HepG2 (cell line): ENCODE results near the gene PLCB1. TPM values are rescaled to one million over a fixed set of nuclear protein-coding genes. Genes with fewer than 3 reads are reported as not detected.

ENCODE experiments used
- ATAC-seq: fragments of 200-7000 bp; cut with Tn5 transposase; 3 replicates; pipeline ENCODE4 v1.9.1; 2020; ENCODE audit warnings: mild to moderate bottlenecking, moderate library complexity
- BruUV-seq: library from RNA; stranded (reverse); fragments of 400-500 nt; replicated peaks from 2 replicates; lab custom pipeline; 2021; lab: Mats Ljungman, UMichigan
- CTCF ChIA-PET: fragments of 300-600 bp; formaldehyde crosslinking; extraction: SDS; loops from one replicate; lab custom pipeline; 2021; ENCODE audit warnings: low total read pairs, inconsistent platforms, low intra/inter-chr PET ratio; lab: Yijun Ruan, JAX
- POLR2A ChIA-PET: fragments of 350-600 bp; sonication (Branson Sonifier 250); formaldehyde crosslinking; loops from one replicate; lab custom pipeline; 2020; ENCODE audit warnings: antibody characterized with exemption, inconsistent platforms; lab: Yijun Ruan, JAX
- DNase-seq: peaks from one replicate; pipeline ENCODE4 v3.0.0-alpha.2; 2015; ENCODE audit warnings: low spot score
- FAIRE-seq: peaks from 3 replicates; lab custom pipeline; 2011; peaks lifted over from hg19 to GRCh38; lab: Jason Lieb, UNC
- H2AFZ ChIP-seq: one replicate; pipeline ENCODE4 v1.6.1; 2011; ENCODE audit warnings: low read length, inconsistent platforms
- H3K27ac ChIP-seq: fragments of 300-600 bp; 3 replicates; pipeline ENCODE4 v1.8.0; 2011; ENCODE audit warnings: mixed run types, mild to moderate bottlenecking, mixed read lengths, low read length, inconsistent platforms; ENCODE audit not compliant: insufficient read depth; ENCODE audit errors: extremely low read length
- H3K27me3 ChIP-seq, 2 experiments: fragments of 200-600 bp in 1 of 2; 2 replicates in 1 of 2; 3 replicates in 1 of 2; pipeline versions ENCODE4 v1.6.0 to v1.8.0; 2011; ENCODE audit warnings: low read length in 2 of 2, mild to moderate bottlenecking in 2 of 2, moderate library complexity in 2 of 2, inconsistent platforms in 1 of 2; ENCODE audit not compliant: insufficient read depth in 2 of 2, control insufficient read depth in 1 of 2
- H3K36me3 ChIP-seq, 2 experiments: fragments of 200-600 bp in 1 of 2; replicated peaks in 1 of 2; 2 replicates in 1 of 2; 3 replicates in 1 of 2; pipeline versions ENCODE4 v1.5.1 to v1.8.0; 2011; ENCODE audit warnings: low read length in 2 of 2, inconsistent platforms in 1 of 2; ENCODE audit not compliant: insufficient read depth in 2 of 2, control insufficient read depth in 1 of 2
- H3K4me1 ChIP-seq: 2 replicates; pipeline ENCODE4 v1.5.1; 2012; ENCODE audit warnings: low read length, inconsistent platforms; ENCODE audit not compliant: insufficient read depth
- H3K4me2 ChIP-seq: 2 replicates; pipeline ENCODE4 v1.6.0; 2011; ENCODE audit warnings: low read depth, low read length, inconsistent platforms
- H3K4me3 ChIP-seq, 3 experiments: fragments of 200-600 bp in 1 of 3; sonication (generic), shearing (Covaris generic) in 1 of 3; replicated peaks in 1 of 3; 2 replicates each; pipeline ENCODE4 v1.5.1; 2011 to 2016; ENCODE audit warnings: low read length in 3 of 3, inconsistent platforms in 2 of 3, low read depth in 2 of 3, mild to moderate bottlenecking in 2 of 3, control low read depth in 1 of 3, mixed read lengths in 1 of 3; ENCODE audit not compliant: insufficient read depth in 1 of 3
- H3K79me2 ChIP-seq: one replicate; pipeline ENCODE4 v1.6.1; 2011; ENCODE audit warnings: low read length, inconsistent platforms; ENCODE audit not compliant: insufficient read depth
- H3K9ac ChIP-seq: 2 replicates; pipeline ENCODE4 v1.6.0; 2011; ENCODE audit warnings: mild to moderate bottlenecking, low read depth, low read length, inconsistent platforms; ENCODE audit not compliant: insufficient read depth
- H3K9me3 ChIP-seq: 2 replicates; pipeline ENCODE4 v1.5.1; 2012; ENCODE audit warnings: mild to moderate bottlenecking, low read length
- H4K20me1 ChIP-seq: 2 replicates; pipeline ENCODE4 v1.6.0; 2011; ENCODE audit warnings: inconsistent platforms, mild to moderate bottlenecking, low read length, moderate library complexity; ENCODE audit not compliant: insufficient read depth
- NFRKB ChIP-seq: fragments of 450-650 bp; IDR thresholded peaks from 2 replicates; pipeline ENCODE4 v1.6.1; 2017
- NR2C2 ChIP-seq: sonication (generic); formaldehyde crosslinking; IDR thresholded peaks from 2 replicates; pipeline ENCODE4 v1.4.0; 2020; ENCODE audit warnings: missing genetic modification reagents, mild to moderate bottlenecking, moderate library complexity, borderline replicate concordance
- REL ChIP-seq: sonication (generic); formaldehyde crosslinking; conservative IDR thresholded peaks from 2 replicates; pipeline ENCODE4 v1.8.0; 2022; ENCODE audit warnings: mild to moderate bottlenecking, missing genetic modification reagents, moderate library complexity
- TCF12 ChIP-seq, 2 experiments: fragments of 450-650 bp in 1 of 2; sonication (generic) in 1 of 2; formaldehyde crosslinking in 1 of 2; IDR thresholded peaks; 2 replicates each; pipeline versions ENCODE4 v1.6.1 to v1.8.0; 2017 to 2022; ENCODE audit warnings: antibody characterized with exemption in 1 of 2, mild to moderate bottlenecking in 1 of 2, missing genetic modification reagents in 1 of 2, moderate library complexity in 1 of 2
- ZC3H13 ChIP-seq: sonication (generic); formaldehyde crosslinking; IDR thresholded peaks from 2 replicates; pipeline ENCODE4 v1.8.1; 2023; ENCODE audit warnings: mild to moderate bottlenecking, missing genetic modification reagents, moderate library complexity
- ZFP90 ChIP-seq: sonication (generic); formaldehyde crosslinking; IDR thresholded peaks from 2 replicates; pipeline ENCODE4 v1.8.0; 2022; ENCODE audit warnings: missing genetic modification reagents, mild to moderate bottlenecking, inconsistent platforms, borderline replicate concordance
- ZNF431 ChIP-seq: sonication (generic); formaldehyde crosslinking; IDR thresholded peaks from 2 replicates; pipeline ENCODE4 v1.9.0; 2022; ENCODE audit warnings: missing genetic modification reagents, low read depth, mild to moderate bottlenecking, borderline replicate concordance
- ZNF468 ChIP-seq: sonication (generic); formaldehyde crosslinking; IDR thresholded peaks from 2 replicates; pipeline ENCODE4 v1.8.0; 2022; ENCODE audit warnings: mild to moderate bottlenecking, moderate library complexity, missing genetic modification reagents
- WGBS: methylation state at CpG from one replicate; pipeline ENCODE4 v1.1.6; 2017; ENCODE audit warnings: low lambda C conversion rate; 5-methylcytosine and 5-hydroxymethylcytosine counted together
- in situ Hi-C: cut with HindIII; loops from 2 replicates; pipeline ENCODE4 v1.10.0; 2017; ENCODE audit warnings: low pct_unique_long_range_greater_than_20kb; ENCODE audit not compliant: extremely low pct_ligation_motif_present
- intact Hi-C: fragments of 100-400 bp; cut with micrococcal nuclease; formaldehyde crosslinking; loops from one replicate; pipeline ENCODE4 v1.10.0; 2022; ENCODE audit not compliant: unreplicated experiment
- polyA plus RNA-seq, 8 experiments: library from polyadenylated mRNA; depleted of rRNA in 3 of 8; stranded (reverse) in 7 of 8; unstranded in 1 of 8; fragments of >200 nt; fragmentation: Illumina TruSeq in 4 of 8; extraction: Trizol in 4 of 8; gene quantifications; 2 replicates each; pipeline versions ENCODE4 v1.2.1 to v1.2.3, GENCODE V29; 2011 to 2016; ENCODE audit warnings: low read depth in 4 of 8, missing spikeins in 1 of 8, mixed read lengths in 1 of 8; ENCODE audit not compliant: insufficient read depth in 1 of 8
- total RNA-seq, 5 experiments: library from RNA; depleted of rRNA; stranded (reverse); fragments of >200 nt; fragmentation: Illumina TruSeq; extraction: Trizol; gene quantifications; 2 replicates each; pipeline ENCODE4 v1.2.3, GENCODE V29; 2016; ENCODE audit warnings: low read depth in 1 of 5
- TF ChIP-seq, protein P1 (sequence below): sonication (generic); formaldehyde crosslinking; IDR thresholded peaks from 2 replicates; pipeline ENCODE4 v1.8.0; 2022; ENCODE audit warnings: mild to moderate bottlenecking, missing genetic modification reagents, borderline replicate concordance
- TF ChIP-seq, protein P2 (sequence below): sonication (generic); formaldehyde crosslinking; conservative IDR thresholded peaks from 2 replicates; pipeline ENCODE4 v1.5.0; 2020; ENCODE audit warnings: missing genetic modification reagents
- TF ChIP-seq, protein P3 (sequence below): sonication (generic); formaldehyde crosslinking; IDR thresholded peaks from 2 replicates; pipeline ENCODE4 v1.8.1; 2023; ENCODE audit warnings: mild to moderate bottlenecking, missing genetic modification reagents, borderline replicate concordance
- TF ChIP-seq, protein P4 (sequence below): fragments of 450-650 bp; IDR thresholded peaks from 2 replicates; pipeline ENCODE4 v1.6.1; 2017; ENCODE audit warnings: mild to moderate bottlenecking

PLCB1 gene
- total and polyA plus RNA-seq, 2 of the 13 experiments (the other 11 are each of a cell fraction or from before 2014, with no cell fraction given) = 42.4 to 55.9 TPM

DNA sequence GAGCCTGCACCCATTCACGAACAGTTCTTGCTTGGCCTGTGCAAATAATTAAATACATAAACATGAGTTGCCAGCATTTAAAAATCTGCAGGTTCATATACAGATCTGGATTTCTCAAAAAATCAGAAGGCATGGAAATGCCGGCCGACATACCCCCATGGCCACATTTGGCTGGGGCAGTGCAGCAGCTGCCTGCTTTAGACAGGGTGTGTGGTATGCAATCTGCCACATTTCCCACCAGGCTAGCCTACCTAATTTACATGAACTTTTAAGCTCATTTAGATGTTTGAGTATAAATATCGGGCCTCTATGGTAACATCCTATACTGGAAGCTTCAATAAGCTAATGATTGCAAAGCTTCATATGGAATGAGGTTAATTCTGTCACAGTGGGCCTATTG lies 31.5 kb downstream of the PLCB1 start (continued):
- no peak for TF ChIP-seq ZNF431 (CRISPR knock-in tag)
- no peak for TF ChIP-seq REL

DNA sequence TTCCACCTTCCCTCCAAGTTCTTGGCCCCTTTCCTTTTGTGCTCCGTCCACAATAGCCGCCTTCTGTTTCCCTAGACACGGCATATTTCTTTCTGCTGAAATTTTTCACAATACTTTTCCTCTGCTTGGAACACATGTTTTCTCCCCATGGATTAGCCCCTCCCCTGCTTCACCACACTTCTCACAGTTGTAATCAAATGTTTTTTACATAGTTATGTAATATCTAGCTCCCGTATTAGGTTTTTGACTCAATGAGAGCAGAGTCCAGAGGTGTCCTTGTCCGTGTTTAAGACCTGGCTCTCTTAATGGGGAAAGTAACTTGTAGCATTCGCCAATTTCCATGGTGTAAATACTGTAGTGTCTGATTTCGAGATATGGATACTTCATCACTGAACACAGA lies 34.7 kb downstream of the PLCB1 start:
- TF ChIP-seq NR2C2 (CRISPR knock-in tag) = no peak
- TF ChIP-seq ZNF468 (CRISPR knock-in tag) = no peak
- no peak for TF ChIP-seq TCF12 (IDR thresholded peaks at IDR 0.05)
- TF ChIP-seq TCF12 (CRISPR knock-in tag; IDR thresholded peaks at IDR 0.05) = no peak
- TF ChIP-seq, protein P1, sequence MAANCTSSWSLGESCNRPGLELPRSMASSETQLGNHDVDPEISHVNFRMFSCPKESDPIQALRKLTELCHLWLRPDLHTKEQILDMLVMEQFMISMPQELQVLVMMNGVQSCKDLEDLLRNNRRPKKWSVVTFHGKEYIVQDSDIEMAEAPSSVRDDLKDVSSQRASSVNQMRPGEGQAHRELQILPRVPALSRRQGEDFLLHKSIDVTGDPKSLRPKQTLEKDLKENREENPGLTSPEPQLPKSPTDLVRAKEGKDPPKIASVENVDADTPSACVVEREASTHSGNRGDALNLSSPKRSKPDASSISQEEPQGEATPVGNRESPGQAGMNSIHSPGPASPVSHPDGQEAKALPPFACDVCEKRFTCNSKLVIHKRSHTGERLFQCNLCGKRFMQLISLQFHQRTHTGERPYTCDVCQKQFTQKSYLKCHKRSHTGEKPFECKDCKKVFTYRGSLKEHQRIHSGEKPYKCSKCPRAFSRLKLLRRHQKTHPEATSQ = no peak
- TF ChIP-seq, protein P2, sequence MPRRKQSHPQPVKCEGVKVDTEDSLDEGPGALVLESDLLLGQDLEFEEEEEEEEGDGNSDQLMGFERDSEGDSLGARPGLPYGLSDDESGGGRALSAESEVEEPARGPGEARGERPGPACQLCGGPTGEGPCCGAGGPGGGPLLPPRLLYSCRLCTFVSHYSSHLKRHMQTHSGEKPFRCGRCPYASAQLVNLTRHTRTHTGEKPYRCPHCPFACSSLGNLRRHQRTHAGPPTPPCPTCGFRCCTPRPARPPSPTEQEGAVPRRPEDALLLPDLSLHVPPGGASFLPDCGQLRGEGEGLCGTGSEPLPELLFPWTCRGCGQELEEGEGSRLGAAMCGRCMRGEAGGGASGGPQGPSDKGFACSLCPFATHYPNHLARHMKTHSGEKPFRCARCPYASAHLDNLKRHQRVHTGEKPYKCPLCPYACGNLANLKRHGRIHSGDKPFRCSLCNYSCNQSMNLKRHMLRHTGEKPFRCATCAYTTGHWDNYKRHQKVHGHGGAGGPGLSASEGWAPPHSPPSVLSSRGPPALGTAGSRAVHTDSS (CRISPR knock-in tag) = no peak
- no peak for TF ChIP-seq ZFP90 (CRISPR knock-in tag)
- TF ChIP-seq, protein P3, sequence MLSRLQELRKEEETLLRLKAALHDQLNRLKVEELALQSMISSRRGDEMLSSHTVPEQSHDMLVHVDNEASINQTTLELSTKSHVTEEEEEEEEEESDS (CRISPR knock-in tag) = no peak
- no peak for TF ChIP-seq ZC3H13 (CRISPR knock-in tag)
- TF ChIP-seq, protein P4, sequence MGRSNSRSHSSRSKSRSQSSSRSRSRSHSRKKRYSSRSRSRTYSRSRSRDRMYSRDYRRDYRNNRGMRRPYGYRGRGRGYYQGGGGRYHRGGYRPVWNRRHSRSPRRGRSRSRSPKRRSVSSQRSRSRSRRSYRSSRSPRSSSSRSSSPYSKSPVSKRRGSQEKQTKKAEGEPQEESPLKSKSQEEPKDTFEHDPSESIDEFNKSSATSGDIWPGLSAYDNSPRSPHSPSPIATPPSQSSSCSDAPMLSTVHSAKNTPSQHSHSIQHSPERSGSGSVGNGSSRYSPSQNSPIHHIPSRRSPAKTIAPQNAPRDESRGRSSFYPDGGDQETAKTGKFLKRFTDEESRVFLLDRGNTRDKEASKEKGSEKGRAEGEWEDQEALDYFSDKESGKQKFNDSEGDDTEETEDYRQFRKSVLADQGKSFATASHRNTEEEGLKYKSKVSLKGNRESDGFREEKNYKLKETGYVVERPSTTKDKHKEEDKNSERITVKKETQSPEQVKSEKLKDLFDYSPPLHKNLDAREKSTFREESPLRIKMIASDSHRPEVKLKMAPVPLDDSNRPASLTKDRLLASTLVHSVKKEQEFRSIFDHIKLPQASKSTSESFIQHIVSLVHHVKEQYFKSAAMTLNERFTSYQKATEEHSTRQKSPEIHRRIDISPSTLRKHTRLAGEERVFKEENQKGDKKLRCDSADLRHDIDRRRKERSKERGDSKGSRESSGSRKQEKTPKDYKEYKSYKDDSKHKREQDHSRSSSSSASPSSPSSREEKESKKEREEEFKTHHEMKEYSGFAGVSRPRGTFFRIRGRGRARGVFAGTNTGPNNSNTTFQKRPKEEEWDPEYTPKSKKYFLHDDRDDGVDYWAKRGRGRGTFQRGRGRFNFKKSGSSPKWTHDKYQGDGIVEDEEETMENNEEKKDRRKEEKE = no peak
- no peak for TF ChIP-seq NFRKB
- POLR2A ChIA-PET = no interaction called here
- Histone ChIP-seq H3K9me3 (no peaks in the 10 kb centered on the region), H4K20me1 (no peaks in the 10 kb centered on the region; the same call in 1 of the 2 replicates), H3K27ac (no peak overlapping the region), H2AFZ (no peak overlapping the region), H3K4me2 (no peak overlapping the region), H3K36me3 (peaks cover 12 to 29% of the 10 kb centered on the region in 2 experiments), H3K4me1 (peaks cover 5% of the 10 kb centered on the region), H3K79me2 (peaks cover 30% of the 10 kb centered on the region), H3K27me3 (no peaks in the 10 kb centered on the region), H3K9ac (no peak overlapping the region), H3K4me3 (no peak overlapping the region)
- intact Hi-C loops = no loop called here
- no peak for ATAC-seq
- CTCF ChIA-PET = no interaction called here
- no peak for DNase-seq
- no peak for FAIRE-seq
- WGBS = 97% methylated on average over 7 of the region's 7 CpGs
- in situ Hi-C loops = no loop called here
- BruUV-seq = no TSS peak
